ENCODE measurements around the gene REG1A. TPM values are rescaled to one million over a fixed set of nuclear protein-coding genes. Genes with fewer than 3 reads are reported as not detected.

The REG1A gene
- total and polyA plus RNA-seq, 4 donors = 0.33 to 0.98 TPM; not detected in 2

- WGBS = 65% methylated on average over 2 of the region's 2 CpGs
- H3K36me3 ChIP-seq (ENCODE audit: control insufficient read depth in 4 of 4, insufficient read depth in 3 of 4, low read depth in 1 of 4, low read length in 3 of 4) = no peaks in the 10 kb centered on the region
- no peak for DNase-seq (ENCODE audit: low spot score)
- no peaks in the 10 kb centered on the region for H3K4me1 ChIP-seq (ENCODE audit: control insufficient read depth in 4 of 4, insufficient read depth in 4 of 4, low read length in 3 of 4)
- H3K4me3 ChIP-seq (ENCODE audit: low read depth in 1 of 3, low read length in 3 of 3) = no peak overlapping the region
- peaks cover 0 to 13% (median 1%) of the 10 kb centered on the region in 4 donors for H3K9me3 ChIP-seq (ENCODE audit: control insufficient read depth in 4 of 4, low read length in 3 of 4)
- no peak overlapping the region for H3K27ac ChIP-seq (ENCODE audit: low read depth in 1 of 2, low read length in 2 of 2)
- peaks cover 0 to 3% (median 0%) of the 10 kb centered on the region in 4 donors for H3K27me3 ChIP-seq (ENCODE audit: control insufficient read depth in 4 of 4, insufficient read depth in 4 of 4, low read length in 3 of 4)
- TF ChIP-seq ATF3 (IDR thresholded peaks at IDR 0.05) (no peak), CTCF (IDR thresholded peaks at IDR 0.05; ENCODE audit: low read depth, low read length, missing input control) (no peak), GABPA (IDR thresholded peaks at IDR 0.05 in 1 of 2, conservative IDR thresholded peaks at IDR 0.05 in 1 of 2) (no peak), YY1 (IDR thresholded peaks at IDR 0.05) (no peak), EGR1 (IDR thresholded peaks at IDR 0.05; ENCODE audit: low read depth in 2 of 2) (no peak), SP1 (IDR thresholded peaks at IDR 0.05) (no peak), RAD21 (IDR thresholded peaks at IDR 0.05) (no peak), HNF4G (IDR thresholded peaks at IDR 0.05) (no peak), FOXA1 (IDR thresholded peaks at IDR 0.05) (no peak), HNF4A (conservative IDR thresholded peaks at IDR 0.05) (no peak), ZBTB33 (IDR thresholded peaks at IDR 0.05) (no peak), NR2F2 (IDR thresholded peaks at IDR 0.05) (no peak), FOXA2 (IDR thresholded peaks at IDR 0.05) (no peak), RXRA (IDR thresholded peaks at IDR 0.05) (no peak), TAF1 (conservative IDR thresholded peaks at IDR 0.05) (no peak), REST (IDR thresholded peaks at IDR 0.05) (no peak), MAX (IDR thresholded peaks at IDR 0.05) (no peak)
- no peak overlapping the region for H3K9ac ChIP-seq (ENCODE audit: low read depth in 1 of 2, low read length in 2 of 2)
Observed at GRCh38 chr2:79101024-79101423, 19.3 kb upstream of the REG1A start.
